Measurements from ENCODE around the gene LPP.

DNA sequence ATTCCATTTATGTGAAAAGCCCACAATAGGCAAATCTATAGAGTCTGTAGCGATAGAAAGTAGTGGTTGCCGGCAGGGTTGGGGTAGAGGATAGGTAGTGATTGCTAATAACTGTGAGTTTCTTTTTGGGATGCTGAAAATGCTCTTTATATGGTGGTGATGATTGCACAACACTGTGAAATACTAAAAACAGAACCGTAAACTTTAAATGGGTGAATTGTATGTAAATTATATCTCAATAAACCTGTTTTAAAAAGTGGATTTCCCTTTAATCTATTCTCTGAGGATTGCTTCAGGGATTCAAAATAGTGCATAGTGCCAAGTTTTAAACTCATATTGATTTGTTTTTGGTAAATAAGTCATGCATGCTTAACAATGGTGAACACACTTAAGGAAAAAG, 140.2 kb downstream of the LPP start:
- no peak for TF ChIP-seq POLR2AphosphoS5 (IDR thresholded peaks at IDR 0.05; ENCODE audit: borderline replicate concordance, low read depth, low read length)
- TF ChIP-seq EZH2 (IDR thresholded peaks at IDR 0.05) = no peak
- TF ChIP-seq FOXP2 (optimal IDR thresholded peaks at IDR 0.05; ENCODE audit: control extremely low read depth, extremely low read length, insufficient read depth) = no peak

Data from SK-N-MC (cell line).